ENCODE data around the gene CCDC33.

CCDC33 gene

DNA sequence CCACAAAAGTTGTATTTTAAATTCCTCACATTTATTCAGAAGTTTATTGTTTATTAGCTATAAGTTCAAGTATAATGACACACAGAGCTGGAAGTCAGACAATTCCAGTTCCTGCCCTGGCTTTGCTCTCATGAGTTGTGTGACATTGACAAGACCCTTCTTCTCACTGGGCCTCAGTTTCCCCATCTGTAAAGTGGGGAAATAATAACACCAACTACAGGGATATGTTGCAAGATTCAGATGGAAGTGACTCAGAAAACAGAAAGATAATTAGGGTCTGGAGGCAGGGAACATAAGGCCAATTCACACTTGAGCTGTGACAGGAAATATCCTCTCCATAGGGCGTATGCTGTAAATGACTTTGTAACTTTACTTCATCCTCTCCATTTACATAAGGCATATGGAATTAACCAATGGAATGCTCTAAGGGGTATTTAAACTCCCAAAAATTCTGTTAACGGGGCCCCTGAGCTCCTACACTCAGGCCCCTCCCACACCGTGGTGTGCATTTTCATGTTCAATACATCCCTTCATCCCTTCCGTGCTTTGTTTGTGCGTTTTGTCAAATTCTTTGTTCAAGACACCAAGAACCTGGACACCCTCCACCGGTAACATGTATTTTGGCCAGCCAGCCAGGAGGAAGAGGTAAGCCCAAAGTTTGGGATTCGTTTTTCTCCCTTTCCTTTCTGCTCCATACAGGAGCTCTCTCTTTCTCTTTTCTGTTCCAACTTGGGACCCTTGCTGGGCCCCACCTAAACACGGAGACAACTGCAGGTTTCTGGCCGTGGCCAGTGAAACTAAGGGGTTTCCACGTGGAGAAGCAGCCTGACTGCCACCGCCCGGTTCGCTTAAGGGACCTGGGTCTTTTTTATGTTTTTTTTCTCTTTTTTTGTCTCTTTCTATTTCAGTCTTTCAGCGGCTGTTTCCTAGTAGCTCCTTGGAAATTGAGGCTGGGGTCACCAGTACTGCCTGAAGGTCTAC lies 114.5 kb downstream of the CCDC33 start:
- Histone ChIP-seq H3K27ac (ENCODE audit: extremely low read depth, low read depth, low read length) (no peak overlapping the region), H3K9me3 (ENCODE audit: control insufficient read depth, insufficient read depth, low read depth, low read length) (no peaks in the 10 kb centered on the region), H3K4me1 (ENCODE audit: control insufficient read depth, insufficient read depth, low read length) (no peaks in the 10 kb centered on the region), H3K4me3 (ENCODE audit: low read depth, low read length) (no peak overlapping the region), H3K36me3 (ENCODE audit: control insufficient read depth in 2 of 2, insufficient read depth in 1 of 2, low read length in 2 of 2) (no peaks in the 10 kb centered on the region)
- CTCF ChIA-PET: interaction anchor here (0.6 to 1.4 kb wide), 6 partner anchors 22 to 310 kb away, joined by 3 to 4 read pairs (median 4); no protein-coding TSS in a partner anchor
- POLR2A ChIA-PET: no interaction called here
- TF ChIP-seq ZNF624 (tag by site-specific recombination; IDR thresholded peaks at IDR 0.05) (no peak), ZNF223 (tag by site-specific recombination; IDR thresholded peaks at IDR 0.05) (no peak), ZNF18 (tag by site-specific recombination; IDR thresholded peaks at IDR 0.05) (0 out of 2 replicates have a peak, but pooled peaks have one; percentile 29)
- TF ChIP-seq, protein P1, sequence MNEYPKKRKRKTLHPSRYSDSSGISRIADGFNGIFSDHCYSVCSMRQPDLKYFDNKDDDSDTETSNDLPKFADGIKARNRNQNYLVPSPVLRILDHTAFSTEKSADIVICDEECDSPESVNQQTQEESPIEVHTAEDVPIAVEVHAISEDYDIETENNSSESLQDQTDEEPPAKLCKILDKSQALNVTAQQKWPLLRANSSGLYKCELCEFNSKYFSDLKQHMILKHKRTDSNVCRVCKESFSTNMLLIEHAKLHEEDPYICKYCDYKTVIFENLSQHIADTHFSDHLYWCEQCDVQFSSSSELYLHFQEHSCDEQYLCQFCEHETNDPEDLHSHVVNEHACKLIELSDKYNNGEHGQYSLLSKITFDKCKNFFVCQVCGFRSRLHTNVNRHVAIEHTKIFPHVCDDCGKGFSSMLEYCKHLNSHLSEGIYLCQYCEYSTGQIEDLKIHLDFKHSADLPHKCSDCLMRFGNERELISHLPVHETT (tag by site-specific recombination; IDR thresholded peaks at IDR 0.05): no peak

DNA sequence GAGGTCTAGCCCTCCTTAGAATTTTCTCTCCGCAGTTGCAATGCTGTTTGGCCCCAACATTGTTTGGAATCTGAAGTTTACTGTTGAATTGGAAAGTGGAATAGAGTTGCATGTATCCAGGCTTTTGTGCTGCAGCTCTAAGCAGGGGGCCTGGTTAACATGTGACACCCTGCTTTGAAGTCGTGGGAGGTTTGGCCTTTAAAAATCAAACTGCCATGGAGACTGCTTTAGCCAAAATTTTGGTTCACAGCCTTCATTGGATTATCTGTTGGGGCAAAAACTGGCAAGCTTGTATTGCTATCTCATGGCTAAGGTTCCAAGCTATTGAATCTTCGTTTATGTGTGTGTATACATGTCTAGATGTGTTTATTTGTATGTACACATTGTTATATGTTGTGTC lies 115.5 kb downstream of the CCDC33 start:
- H3K4me1 ChIP-seq (ENCODE audit: control insufficient read depth, insufficient read depth, low read length): no peaks in the 10 kb centered on the region
- POLR2A ChIA-PET: no interaction called here
- no peak overlapping the region for H3K27ac ChIP-seq (ENCODE audit: extremely low read depth, low read depth, low read length)
- CTCF ChIA-PET: interaction anchor here (0.6 to 1.4 kb wide), 5 partner anchors 21 to 311 kb away, joined by 3 to 6 read pairs (median 4); no protein-coding TSS in a partner anchor
- H3K36me3 ChIP-seq (ENCODE audit: control insufficient read depth in 2 of 2, insufficient read depth in 1 of 2, low read length in 2 of 2): no peaks in the 10 kb centered on the region
- H3K9me3 ChIP-seq (ENCODE audit: control insufficient read depth, insufficient read depth, low read depth, low read length): no peaks in the 10 kb centered on the region
- H3K4me3 ChIP-seq (ENCODE audit: low read depth, low read length): no peak overlapping the region
- TF ChIP-seq ZIC2 (tag by site-specific recombination; IDR thresholded peaks at IDR 0.05): peak; percentile 43; the same call in 1 of the 2 replicates
- TF ChIP-seq MZF1 (tag by site-specific recombination; IDR thresholded peaks at IDR 0.05; ENCODE audit: borderline replicate concordance): no peak
- peak; percentile 91 for TF ChIP-seq GLIS1 (tag by site-specific recombination; IDR thresholded peaks at IDR 0.05)

- H3K9me3 ChIP-seq (ENCODE audit: control insufficient read depth, insufficient read depth, low read depth, low read length): no peaks in the 10 kb centered on the region
- ChIA-PET POLR2A (no interaction called here), CTCF (interaction anchor here (0.9 to 1.8 kb wide), 4 partner anchors 20 to 316 kb away, joined by 3 to 6 read pairs (median 4); no protein-coding TSS in a partner anchor)
- no peaks in the 10 kb centered on the region for H3K4me1 ChIP-seq (ENCODE audit: control insufficient read depth, insufficient read depth, low read length)
- no peaks in the 10 kb centered on the region for H3K36me3 ChIP-seq (ENCODE audit: control insufficient read depth in 2 of 2, insufficient read depth in 1 of 2, low read length in 2 of 2)
- H3K27ac ChIP-seq (ENCODE audit: extremely low read depth, low read depth, low read length): no peak overlapping the region
- H3K4me3 ChIP-seq (ENCODE audit: low read depth, low read length): no peak overlapping the region
- TF ChIP-seq ZNF19 (tag by site-specific recombination; IDR thresholded peaks at IDR 0.05; ENCODE audit: low read depth): no peak
- no peak for TF ChIP-seq SCRT1 (tag by site-specific recombination; IDR thresholded peaks at IDR 0.05; ENCODE audit: borderline replicate concordance)
- no peak for TF ChIP-seq ZIC2 (tag by site-specific recombination; IDR thresholded peaks at IDR 0.05)
- TF ChIP-seq ZNF580 (tag by site-specific recombination; IDR thresholded peaks at IDR 0.05): no peak
- TF ChIP-seq YY1 (tag by site-specific recombination; IDR thresholded peaks at IDR 0.05): no peak
- TF ChIP-seq ZNF645 (tag by site-specific recombination; IDR thresholded peaks at IDR 0.05): no peak
- TF ChIP-seq ZNF473 (tag by site-specific recombination; IDR thresholded peaks at IDR 0.05): no peak
- TF ChIP-seq IKZF3 (tag by site-specific recombination; IDR thresholded peaks at IDR 0.05): no peak
Measured at GRCh38 chr15:74352393-74352910, 116.3 kb downstream of the CCDC33 start.
